ENCODE data around the gene DGKA.

- no peak for TF ChIP-seq ZFP3 (CRISPR knock-in tag; IDR thresholded peaks at IDR 0.05)
- TF ChIP-seq ZFP30 (CRISPR knock-in tag; IDR thresholded peaks at IDR 0.05): no peak
- TF ChIP-seq, protein P1, sequence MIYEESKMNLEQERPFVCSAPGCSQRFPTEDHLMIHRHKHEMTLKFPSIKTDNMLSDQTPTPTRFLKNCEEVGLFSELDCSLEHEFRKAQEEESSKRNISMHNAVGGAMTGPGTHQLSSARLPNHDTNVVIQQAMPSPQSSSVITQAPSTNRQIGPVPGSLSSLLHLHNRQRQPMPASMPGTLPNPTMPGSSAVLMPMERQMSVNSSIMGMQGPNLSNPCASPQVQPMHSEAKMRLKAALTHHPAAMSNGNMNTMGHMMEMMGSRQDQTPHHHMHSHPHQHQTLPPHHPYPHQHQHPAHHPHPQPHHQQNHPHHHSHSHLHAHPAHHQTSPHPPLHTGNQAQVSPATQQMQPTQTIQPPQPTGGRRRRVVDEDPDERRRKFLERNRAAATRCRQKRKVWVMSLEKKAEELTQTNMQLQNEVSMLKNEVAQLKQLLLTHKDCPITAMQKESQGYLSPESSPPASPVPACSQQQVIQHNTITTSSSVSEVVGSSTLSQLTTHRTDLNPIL (CRISPR knock-in tag; IDR thresholded peaks at IDR 0.05; ENCODE audit: low read depth): no peak
- no peak for TF ChIP-seq ZNF8 (CRISPR knock-in tag; IDR thresholded peaks at IDR 0.05)
- TF ChIP-seq RARB (CRISPR knock-in tag; IDR thresholded peaks at IDR 0.05): no peak
- no peak for TF ChIP-seq PPARA (CRISPR knock-in tag; IDR thresholded peaks at IDR 0.05; ENCODE audit: borderline replicate concordance)
- TF ChIP-seq, protein P2, sequence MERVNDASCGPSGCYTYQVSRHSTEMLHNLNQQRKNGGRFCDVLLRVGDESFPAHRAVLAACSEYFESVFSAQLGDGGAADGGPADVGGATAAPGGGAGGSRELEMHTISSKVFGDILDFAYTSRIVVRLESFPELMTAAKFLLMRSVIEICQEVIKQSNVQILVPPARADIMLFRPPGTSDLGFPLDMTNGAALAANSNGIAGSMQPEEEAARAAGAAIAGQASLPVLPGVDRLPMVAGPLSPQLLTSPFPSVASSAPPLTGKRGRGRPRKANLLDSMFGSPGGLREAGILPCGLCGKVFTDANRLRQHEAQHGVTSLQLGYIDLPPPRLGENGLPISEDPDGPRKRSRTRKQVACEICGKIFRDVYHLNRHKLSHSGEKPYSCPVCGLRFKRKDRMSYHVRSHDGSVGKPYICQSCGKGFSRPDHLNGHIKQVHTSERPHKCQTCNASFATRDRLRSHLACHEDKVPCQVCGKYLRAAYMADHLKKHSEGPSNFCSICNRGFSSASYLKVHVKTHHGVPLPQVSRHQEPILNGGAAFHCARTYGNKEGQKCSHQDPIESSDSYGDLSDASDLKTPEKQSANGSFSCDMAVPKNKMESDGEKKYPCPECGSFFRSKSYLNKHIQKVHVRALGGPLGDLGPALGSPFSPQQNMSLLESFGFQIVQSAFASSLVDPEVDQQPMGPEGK (CRISPR knock-in tag; IDR thresholded peaks at IDR 0.05; ENCODE audit: borderline replicate concordance): no peak
- TF ChIP-seq TOX (CRISPR knock-in tag; IDR thresholded peaks at IDR 0.05; ENCODE audit: borderline replicate concordance): no peak
- TF ChIP-seq CSDC2 (CRISPR knock-in tag; IDR thresholded peaks at IDR 0.05): no peak
- no peak for TF ChIP-seq TCF4 (CRISPR knock-in tag; IDR thresholded peaks at IDR 0.05; ENCODE audit: borderline replicate concordance)
- no peak for TF ChIP-seq POU6F1 (CRISPR knock-in tag; IDR thresholded peaks at IDR 0.05; ENCODE audit: borderline replicate concordance, low read depth)
Measured at GRCh38 chr12:55931780-55932550, 1.0 kb downstream of the DGKA start.
